Karpas-422 (cell line): ENCODE data around the gene MAEA. TPM values are rescaled to one million over a fixed set of nuclear protein-coding genes. Genes with fewer than 3 reads are reported as not detected.
"Not testable (repeated sequence)": the region's sequence is repeated elsewhere in the genome, so short reads cannot be mapped to it uniquely, and the experiment has no call there.

Experiments used
- DNase-seq: peaks from one replicate; pipeline ENCODE4 v3.0.0-alpha.2; 2015
- H2AFZ ChIP-seq: fragments of 200-600 bp; sonication (generic); 2 replicates; pipeline ENCODE4 v1.6.1; 2014; ENCODE audit warnings: antibody characterized with exemption, low read length, mixed read lengths
- H3K27ac ChIP-seq: fragments of 200-600 bp; sonication (generic); 2 replicates; pipeline ENCODE4 v1.5.1; 2014; ENCODE audit warnings: mild to moderate bottlenecking, low read length, moderate library complexity
- H3K27me3 ChIP-seq: fragments of 200-600 bp; sonication (generic); 2 replicates; pipeline ENCODE4 v1.6.1; 2014; ENCODE audit warnings: low read length, mixed read lengths
- H3K36me3 ChIP-seq: fragments of 200-600 bp; sonication (generic); 2 replicates; pipeline ENCODE4 v1.6.1; 2014; ENCODE audit warnings: low read length, mixed read lengths; ENCODE audit not compliant: insufficient read depth
- H3K4me1 ChIP-seq: fragments of 200-600 bp; sonication (generic); 2 replicates; pipeline ENCODE4 v1.6.1; 2014; ENCODE audit warnings: mild to moderate bottlenecking, low read length, mixed read lengths
- H3K4me2 ChIP-seq: fragments of 200-600 bp; sonication (generic); 2 replicates; pipeline ENCODE4 v1.6.1; 2014; ENCODE audit warnings: low read length, low read depth, mild to moderate bottlenecking; ENCODE audit not compliant: poor library complexity, severe bottlenecking
- H3K4me3 ChIP-seq: fragments of 200-600 bp; sonication (generic); 2 replicates; pipeline ENCODE4 v1.5.1; 2014; ENCODE audit warnings: mild to moderate bottlenecking, antibody characterized with exemption, low read length, mixed read lengths
- H3K79me2 ChIP-seq: fragments of 200-600 bp; sonication (generic); 2 replicates; pipeline ENCODE4 v1.6.1; 2014; ENCODE audit warnings: mild to moderate bottlenecking, low read length, mixed read lengths
- H3K9ac ChIP-seq: fragments of 200-600 bp; sonication (generic); 2 replicates; pipeline ENCODE4 v1.6.0; 2014; ENCODE audit warnings: low read length
- H3K9me2 ChIP-seq: fragments of 200-600 bp; sonication (generic), shearing (Covaris generic); replicated peaks from 2 replicates; pipeline ENCODE4 v1.6.0; 2014; ENCODE audit warnings: mild to moderate bottlenecking, low read length, moderate library complexity; ENCODE audit not compliant: insufficient read depth
- H3K9me3 ChIP-seq: fragments of 300-700, 200-600 bp; sonication (generic); 2 replicates; pipeline ENCODE4 v1.6.1; 2014; ENCODE audit warnings: low read length, mixed read lengths
- H4K20me1 ChIP-seq: fragments of 200-600 bp; sonication (generic); 2 replicates; pipeline ENCODE4 v1.6.1; 2014; ENCODE audit warnings: mild to moderate bottlenecking, antibody characterized with exemption, low read length, low read depth; ENCODE audit not compliant: insufficient read depth
- total RNA-seq: library from RNA; depleted of rRNA; stranded (reverse); fragments of >200 nt; shearing (Covaris generic); gene quantifications from 2 replicates; pipeline ENCODE4 v1.2.3, GENCODE V29; 2014; ENCODE audit warnings: low replicate concordance

Gene MAEA
- total RNA-seq, 1 experiment from 2014 or later = 31.3 TPM

GRCh38 chr4:1372576-1372975 is 82.9 kb downstream of the MAEA start:
- H3K79me2 ChIP-seq, H3K4me2 ChIP-seq, H3K27ac ChIP-seq, H3K9me3 ChIP-seq, H3K27me3 ChIP-seq, H3K4me1 ChIP-seq, H2AFZ ChIP-seq, H3K9me2 ChIP-seq, H3K4me3 ChIP-seq, H4K20me1 ChIP-seq, H3K9ac ChIP-seq, DNase-seq, H3K36me3 ChIP-seq: not testable (repeated sequence)

- no peak for DNase-seq
- Histone ChIP-seq H3K4me3 (no peak overlapping the region), H3K36me3 (no peaks in the 10 kb centered on the region), H2AFZ (no peak overlapping the region), H3K27ac (no peak overlapping the region), H3K4me2 (no peak overlapping the region), H3K4me1 (no peaks in the 10 kb centered on the region), H3K9ac (no peak overlapping the region), H3K9me3 (no peaks in the 10 kb centered on the region), H3K27me3 (no peaks in the 10 kb centered on the region), H3K79me2 (no peaks in the 10 kb centered on the region), H4K20me1 (no peaks in the 10 kb centered on the region), H3K9me2 (no peaks in the 10 kb centered on the region)
Observed at GRCh38 chr4:1373892-1374705, 84.4 kb downstream of the MAEA start.

- H3K4me3 ChIP-seq = no peak overlapping the region
- H3K9ac ChIP-seq = no peak overlapping the region
- H3K27ac ChIP-seq = no peak overlapping the region
- no peak overlapping the region for H3K4me2 ChIP-seq
- H3K9me2 ChIP-seq = no peaks in the 10 kb centered on the region
- no peaks in the 10 kb centered on the region for H3K4me1 ChIP-seq
- no peaks in the 10 kb centered on the region for H3K9me3 ChIP-seq
- H3K27me3 ChIP-seq = no peaks in the 10 kb centered on the region
- no peaks in the 10 kb centered on the region for H3K79me2 ChIP-seq
- H4K20me1 ChIP-seq = no peaks in the 10 kb centered on the region
- no peak overlapping the region for H2AFZ ChIP-seq
- no peaks in the 10 kb centered on the region for H3K36me3 ChIP-seq
- DNase-seq = no peak
Observed at GRCh38 chr4:1374706-1375045, 85.0 kb downstream of the MAEA start.

- Histone ChIP-seq H3K9ac (no peak overlapping the region), H3K9me2 (no peaks in the 10 kb centered on the region), H3K27me3 (no peaks in the 10 kb centered on the region), H3K4me1 (no peaks in the 10 kb centered on the region), H4K20me1 (no peaks in the 10 kb centered on the region), H3K79me2 (no peaks in the 10 kb centered on the region), H3K36me3 (no peaks in the 10 kb centered on the region), H3K27ac (no peak overlapping the region), H2AFZ (no peak overlapping the region), H3K4me2 (no peak overlapping the region), H3K9me3 (no peaks in the 10 kb centered on the region), H3K4me3 (no peak overlapping the region)
- DNase-seq = no peak
Observed at GRCh38 chr4:1375051-1375721, 85.5 kb downstream of the MAEA start.

- H3K4me3 ChIP-seq = no peak overlapping the region
- H3K9me2 ChIP-seq = no peaks in the 10 kb centered on the region
- H3K27ac ChIP-seq = no peak overlapping the region
- H3K9me3 ChIP-seq = no peaks in the 10 kb centered on the region
- no peak overlapping the region for H2AFZ ChIP-seq
- H3K4me2 ChIP-seq = no peak overlapping the region
- H4K20me1 ChIP-seq = no peaks in the 10 kb centered on the region
- H3K9ac ChIP-seq = no peak overlapping the region
- H3K36me3 ChIP-seq = no peaks in the 10 kb centered on the region
- no peaks in the 10 kb centered on the region for H3K27me3 ChIP-seq
- no peaks in the 10 kb centered on the region for H3K4me1 ChIP-seq
- H3K79me2 ChIP-seq = no peaks in the 10 kb centered on the region
- DNase-seq = no peak
Observed at GRCh38 chr4:1375761-1376322, 86.2 kb downstream of the MAEA start.

GRCh38 chr4:1376391-1376840 is 86.7 kb downstream of the MAEA start:
- H4K20me1 ChIP-seq = no peaks in the 10 kb centered on the region
- H3K27me3 ChIP-seq = no peaks in the 10 kb centered on the region
- H3K4me1 ChIP-seq = no peaks in the 10 kb centered on the region
- no peak overlapping the region for H3K9ac ChIP-seq
- no peak overlapping the region for H2AFZ ChIP-seq
- H3K4me3 ChIP-seq = no peak overlapping the region
- no peaks in the 10 kb centered on the region for H3K9me3 ChIP-seq
- no peak overlapping the region for H3K4me2 ChIP-seq
- no peaks in the 10 kb centered on the region for H3K79me2 ChIP-seq
- no peak overlapping the region for H3K27ac ChIP-seq
- no peaks in the 10 kb centered on the region for H3K36me3 ChIP-seq
- H3K9me2 ChIP-seq = no peaks in the 10 kb centered on the region
- no peak for DNase-seq

- no peaks in the 10 kb centered on the region for H3K79me2 ChIP-seq
- H4K20me1 ChIP-seq = no peaks in the 10 kb centered on the region
- no peaks in the 10 kb centered on the region for H3K36me3 ChIP-seq
- H2AFZ ChIP-seq = no peak overlapping the region
- DNase-seq = no peak
- H3K9ac ChIP-seq = no peak overlapping the region
- H3K4me3 ChIP-seq = no peak overlapping the region
- no peaks in the 10 kb centered on the region for H3K9me3 ChIP-seq
- H3K4me1 ChIP-seq = no peaks in the 10 kb centered on the region
- no peak overlapping the region for H3K27ac ChIP-seq
- no peak overlapping the region for H3K4me2 ChIP-seq
- H3K27me3 ChIP-seq = no peaks in the 10 kb centered on the region
- H3K9me2 ChIP-seq = no peaks in the 10 kb centered on the region
Observed at GRCh38 chr4:1376841-1377605, 87.3 kb downstream of the MAEA start.
